K562 (cell line): ENCODE measurements around the gene ISG20L2. TPM values are rescaled to one million over a fixed set of nuclear protein-coding genes. Genes with fewer than 3 reads are reported as not detected.

Experiments
- CBFA2T3 ChIP-seq: fragments of 450-650 bp; IDR thresholded peaks from 2 replicates; pipeline ENCODE4 v1.6.1; 2017
- DNMT1 ChIP-seq: fragments of 450-650 bp; IDR thresholded peaks from 2 replicates; pipeline ENCODE4 v1.6.1; 2016; ENCODE audit warnings: antibody characterized with exemption, mild to moderate bottlenecking
- EP400 ChIP-seq: fragments of 450-650 bp; IDR thresholded peaks from 2 replicates; pipeline ENCODE4 v1.6.1; 2017; ENCODE audit warnings: antibody characterized with exemption, mild to moderate bottlenecking, moderate library complexity
- HCFC1 ChIP-seq: IDR thresholded peaks from 2 replicates; pipeline ENCODE4 v1.6.1; 2012; ENCODE audit warnings: low read depth, low read length, improper control_type of control experiment
- HDAC1 ChIP-seq, 2 experiments: fragments of 450-650 bp; IDR thresholded peaks; 2 replicates each; pipeline ENCODE4 v1.6.1; 2016 to 2017; ENCODE audit warnings: inconsistent platforms in 1 of 2, mild to moderate bottlenecking in 1 of 2, moderate library complexity in 1 of 2
- HINFP ChIP-seq: fragments of 450-650 bp; conservative IDR thresholded peaks from 2 replicates; pipeline ENCODE4 v1.6.1; 2016; ENCODE audit warnings: missing genetic modification characterization, low read depth, mild to moderate bottlenecking, control low read depth, missing compliant biosample characterization
- HMG20A ChIP-seq: fragments of 450-650 bp; formaldehyde crosslinking; conservative IDR thresholded peaks from 2 replicates; pipeline ENCODE4 v1.4.0; 2020; ENCODE audit warnings: mild to moderate bottlenecking, mixed read lengths
- HSF4 ChIP-seq: fragments of 250-450 bp; sonication (Bioruptor Pico); IDR thresholded peaks from 2 replicates; pipeline ENCODE4 v2.1.2; 2022; ENCODE audit warnings: mild to moderate bottlenecking, moderate library complexity, borderline replicate concordance
- MAZ ChIP-seq, 2 experiments: fragments of 450-650 bp in 1 of 2; sonication (generic) in 1 of 2; formaldehyde crosslinking; IDR thresholded peaks in 1 of 2; conservative IDR thresholded peaks in 1 of 2; 2 replicates each; pipeline versions ENCODE4 v1.4.0 to v1.5.0; 2020; ENCODE audit warnings: mild to moderate bottlenecking in 1 of 2, missing genetic modification reagents in 1 of 2
- NFIC ChIP-seq: fragments of 450-650 bp; IDR thresholded peaks from 2 replicates; pipeline ENCODE4 v1.6.1; 2017; ENCODE audit warnings: mild to moderate bottlenecking, inconsistent platforms
- PTRF ChIP-seq: fragments of 450-650 bp; IDR thresholded peaks from 2 replicates; pipeline ENCODE4 v1.6.1; 2016; ENCODE audit warnings: mild to moderate bottlenecking, missing genetic modification characterization, missing compliant biosample characterization
- RBM39 ChIP-seq: fragments of 200-400 bp; formaldehyde crosslinking; optimal IDR thresholded peaks from 2 replicates; pipeline ENCODE3; 2018; ENCODE audit warnings: low read depth, low read length
- RFX7 ChIP-seq: fragments of 250-450 bp; sonication (Bioruptor Pico); IDR thresholded peaks from 2 replicates; pipeline ENCODE4 v1.5.1; 2021; ENCODE audit warnings: mild to moderate bottlenecking
- SRSF3 ChIP-seq: fragments of 200-400 bp; formaldehyde crosslinking; IDR thresholded peaks from 2 replicates; pipeline ENCODE4 v1.6.1; 2016; ENCODE audit warnings: mild to moderate bottlenecking, low read length, moderate library complexity; ENCODE audit not compliant: insufficient read depth
- TBL1XR1 ChIP-seq, 2 experiments: IDR thresholded peaks; 2 replicates each; pipeline ENCODE4 v1.6.1; 2012; ENCODE audit warnings: improper control_type of control experiment in 2 of 2, low read length in 2 of 2, mild to moderate bottlenecking in 1 of 2
- YY1 ChIP-seq, 3 experiments: IDR thresholded peaks; 2 replicates each; pipeline ENCODE4 v1.6.1; 2011; ENCODE audit warnings: low read length in 2 of 3, mild to moderate bottlenecking in 2 of 3, moderate library complexity in 2 of 3, borderline replicate concordance in 1 of 3, control low read depth in 1 of 3, low read depth in 1 of 3; ENCODE audit not compliant: insufficient read depth in 3 of 3, insufficient replicate concordance in 2 of 3, control insufficient read depth in 1 of 3, insufficient read length in 1 of 3; ENCODE audit errors: extremely low read depth in 1 of 3
- ZC3H4 ChIP-seq: sonication (generic); formaldehyde crosslinking; IDR thresholded peaks from 2 replicates; pipeline ENCODE4 v1.9.0; 2021; ENCODE audit warnings: missing genetic modification reagents, borderline replicate concordance
- ZNF146 ChIP-seq: IDR thresholded peaks from one replicate; pipeline ENCODE4 v1.6.1; 2018; ENCODE audit warnings: missing compliant biosample characterization; ENCODE audit not compliant: unreplicated experiment
- ZNF780A ChIP-seq: fragments of 250-450 bp; sonication (Bioruptor Pico); IDR thresholded peaks from 2 replicates; pipeline ENCODE4 v1.5.0; 2021; ENCODE audit warnings: mild to moderate bottlenecking
- polyA plus RNA-seq, 8 experiments: library from polyadenylated mRNA; depleted of rRNA in 4 of 8; stranded (reverse) in 5 of 8; unstranded in 3 of 8; fragments of >200 nt; fragmentation: Nextera tagmentation in 2 of 8; fragmentation: Illumina TruSeq in 1 of 8; extraction: Ambion mirVana in 2 of 8; extraction: Trizol in 1 of 8; gene quantifications; 2 replicates each; pipeline versions ENCODE4 v1.2.1 to v1.2.3, GENCODE V29; 2011 to 2014; ENCODE audit warnings: inconsistent platforms in 1 of 8, missing spikeins in 1 of 8
- total RNA-seq, 7 experiments: library from RNA; depleted of rRNA in 6 of 7; stranded (reverse); fragments of >200 nt in 6 of 7; fragmentation: Illumina TruSeq in 2 of 7; extraction: Trizol in 2 of 7; gene quantifications; 2 replicates each; pipeline versions ENCODE4 v1.2.1 to v1.2.3, GENCODE V29; 2011 to 2021; ENCODE audit warnings: low replicate concordance in 1 of 7
- TF ChIP-seq, protein P1 (sequence below): fragments of 450-650 bp; formaldehyde crosslinking; IDR thresholded peaks from 2 replicates; pipeline ENCODE4 v1.4.0; 2020; ENCODE audit warnings: mild to moderate bottlenecking
- TF ChIP-seq, protein P2 (sequence below): sonication (generic); formaldehyde crosslinking; IDR thresholded peaks from 2 replicates; pipeline ENCODE4 v1.8.0; 2022; ENCODE audit warnings: mild to moderate bottlenecking, low read depth, missing genetic modification reagents
- TF ChIP-seq, protein P3 (sequence below): sonication (generic); formaldehyde crosslinking; IDR thresholded peaks from 2 replicates; pipeline ENCODE4 v1.8.0; 2022; ENCODE audit warnings: missing genetic modification reagents, mild to moderate bottlenecking, moderate library complexity, borderline replicate concordance

The ISG20L2 gene
- total and polyA plus RNA-seq, 9 of the 15 experiments (the other 6 are each of a cell fraction or from before 2014, with no cell fraction given), result 21.3 to 130 (median 50.3) TPM

- no peak; the same call in 1 of the 2 replicates for TF ChIP-seq HINFP (tag)
- no peak for TF ChIP-seq HMG20A (CRISPR knock-in tag)
- TF ChIP-seq HSF4 (CRISPR knock-in tag), result no peak
- TF ChIP-seq, protein P1, sequence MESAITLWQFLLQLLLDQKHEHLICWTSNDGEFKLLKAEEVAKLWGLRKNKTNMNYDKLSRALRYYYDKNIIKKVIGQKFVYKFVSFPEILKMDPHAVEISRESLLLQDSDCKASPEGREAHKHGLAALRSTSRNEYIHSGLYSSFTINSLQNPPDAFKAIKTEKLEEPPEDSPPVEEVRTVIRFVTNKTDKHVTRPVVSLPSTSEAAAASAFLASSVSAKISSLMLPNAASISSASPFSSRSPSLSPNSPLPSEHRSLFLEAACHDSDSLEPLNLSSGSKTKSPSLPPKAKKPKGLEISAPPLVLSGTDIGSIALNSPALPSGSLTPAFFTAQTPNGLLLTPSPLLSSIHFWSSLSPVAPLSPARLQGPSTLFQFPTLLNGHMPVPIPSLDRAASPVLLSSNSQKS, result no peak
- TF ChIP-seq TBL1XR1 (IDR thresholded peaks at IDR 0.05; ENCODE audit: low read length in 2 of 2), result peak; percentile 59 to 72
- TF ChIP-seq SRSF3, result no peak
- TF ChIP-seq RFX7 (CRISPR knock-in tag), result no peak
- peak; percentile 60 to 61; a peak in 2 of 4 replicates for TF ChIP-seq MAZ (CRISPR knock-in tag; conservative IDR thresholded peaks at IDR 0.05 in 1 of 2, IDR thresholded peaks at IDR 0.05 in 1 of 2)
- TF ChIP-seq HDAC1 (IDR thresholded peaks at IDR 0.05), result peak in 1 of 2 experiments; percentile 87; a peak in 2 of 4 replicates
- peak; percentile 91 for TF ChIP-seq EP400
- no peak for TF ChIP-seq NFIC
- peak; percentile 12 for TF ChIP-seq ZNF146
- TF ChIP-seq CBFA2T3, result no peak
- no peak for TF ChIP-seq PTRF (tag)
- TF ChIP-seq, protein P2, sequence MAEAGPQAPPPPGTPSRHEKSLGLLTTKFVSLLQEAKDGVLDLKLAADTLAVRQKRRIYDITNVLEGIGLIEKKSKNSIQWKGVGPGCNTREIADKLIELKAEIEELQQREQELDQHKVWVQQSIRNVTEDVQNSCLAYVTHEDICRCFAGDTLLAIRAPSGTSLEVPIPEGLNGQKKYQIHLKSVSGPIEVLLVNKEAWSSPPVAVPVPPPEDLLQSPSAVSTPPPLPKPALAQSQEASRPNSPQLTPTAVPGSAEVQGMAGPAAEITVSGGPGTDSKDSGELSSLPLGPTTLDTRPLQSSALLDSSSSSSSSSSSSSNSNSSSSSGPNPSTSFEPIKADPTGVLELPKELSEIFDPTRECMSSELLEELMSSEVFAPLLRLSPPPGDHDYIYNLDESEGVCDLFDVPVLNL (CRISPR knock-in tag), result peak; percentile 69; the same call in 1 of the 2 replicates
- TF ChIP-seq RBM39, result no peak
- no peak for TF ChIP-seq DNMT1
- TF ChIP-seq YY1 (IDR thresholded peaks at IDR 0.05; ENCODE audit: borderline replicate concordance in 1 of 3, control insufficient read depth in 1 of 3, extremely low read depth in 1 of 3, insufficient read depth in 3 of 3, insufficient read length in 1 of 3, insufficient replicate concordance in 2 of 3, low read depth in 1 of 3, low read length in 2 of 3), result peak; percentile 91 to 98 (median 97)
- TF ChIP-seq, protein P3, sequence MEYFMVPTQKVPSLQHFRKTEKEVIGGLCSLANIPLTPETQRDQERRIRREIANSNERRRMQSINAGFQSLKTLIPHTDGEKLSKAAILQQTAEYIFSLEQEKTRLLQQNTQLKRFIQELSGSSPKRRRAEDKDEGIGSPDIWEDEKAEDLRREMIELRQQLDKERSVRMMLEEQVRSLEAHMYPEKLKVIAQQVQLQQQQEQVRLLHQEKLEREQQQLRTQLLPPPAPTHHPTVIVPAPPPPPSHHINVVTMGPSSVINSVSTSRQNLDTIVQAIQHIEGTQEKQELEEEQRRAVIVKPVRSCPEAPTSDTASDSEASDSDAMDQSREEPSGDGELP (CRISPR knock-in tag), result peak; percentile 74
- no peak for TF ChIP-seq ZNF780A (CRISPR knock-in tag)
- peak; percentile 98 for TF ChIP-seq HCFC1
- TF ChIP-seq ZC3H4 (CRISPR knock-in tag), result no peak
These were observed 38.7 kb upstream of the ISG20L2 start, which contains the start of gene PRCC (continued) for GRCh38 chr1:156767101-156767878.
